Neural progenitor cell (in vitro differentiated cells): ENCODE measurements around the gene STAT3.

Experiments
- EZH2 ChIP-seq: fragments of 200-600 bp; sonication (generic); IDR thresholded peaks from 2 replicates; pipeline ENCODE4 v1.6.1; 2017; ENCODE audit warnings: antibody characterized with exemption, mild to moderate bottlenecking, moderate library complexity
- TF ChIP-seq, protein P1 (sequence below): fragments of 200-600 bp; sonication (generic); IDR thresholded peaks from 2 replicates; pipeline ENCODE4 v1.5.1; 2017; ENCODE audit warnings: antibody characterized with exemption, mild to moderate bottlenecking

DNA sequence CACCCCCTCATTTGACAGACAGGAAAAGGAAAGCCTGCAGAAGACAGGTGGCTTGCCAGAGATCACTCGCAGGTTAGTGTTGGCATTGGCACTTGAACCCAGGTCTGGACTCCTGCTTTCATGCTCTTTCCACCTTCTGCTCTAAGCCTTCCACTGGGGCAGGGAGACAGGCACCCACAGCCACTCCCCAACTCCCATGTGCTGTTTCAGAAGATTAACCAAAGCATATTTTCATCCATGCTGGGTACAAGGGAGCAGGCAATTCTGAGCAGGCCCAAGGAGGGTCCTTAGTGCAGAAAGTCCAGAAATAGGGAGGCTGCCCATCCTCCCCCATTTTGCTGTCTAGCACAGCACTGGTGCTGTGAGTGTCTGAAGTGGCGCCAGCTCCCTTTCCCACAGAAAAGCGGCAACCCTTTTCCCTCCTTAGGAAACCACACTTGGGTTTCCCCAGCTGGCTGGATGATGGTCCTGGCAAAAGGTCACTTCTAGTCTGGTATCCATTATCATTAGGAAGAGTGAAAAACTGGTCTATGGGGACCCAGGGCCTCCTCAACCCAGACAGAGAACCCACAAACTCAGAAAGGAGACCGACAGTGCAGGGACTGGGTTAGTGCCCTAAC is 36.9 kb upstream of the STAT3 start:
- TF ChIP-seq EZH2, result no peak
- TF ChIP-seq, protein P1, sequence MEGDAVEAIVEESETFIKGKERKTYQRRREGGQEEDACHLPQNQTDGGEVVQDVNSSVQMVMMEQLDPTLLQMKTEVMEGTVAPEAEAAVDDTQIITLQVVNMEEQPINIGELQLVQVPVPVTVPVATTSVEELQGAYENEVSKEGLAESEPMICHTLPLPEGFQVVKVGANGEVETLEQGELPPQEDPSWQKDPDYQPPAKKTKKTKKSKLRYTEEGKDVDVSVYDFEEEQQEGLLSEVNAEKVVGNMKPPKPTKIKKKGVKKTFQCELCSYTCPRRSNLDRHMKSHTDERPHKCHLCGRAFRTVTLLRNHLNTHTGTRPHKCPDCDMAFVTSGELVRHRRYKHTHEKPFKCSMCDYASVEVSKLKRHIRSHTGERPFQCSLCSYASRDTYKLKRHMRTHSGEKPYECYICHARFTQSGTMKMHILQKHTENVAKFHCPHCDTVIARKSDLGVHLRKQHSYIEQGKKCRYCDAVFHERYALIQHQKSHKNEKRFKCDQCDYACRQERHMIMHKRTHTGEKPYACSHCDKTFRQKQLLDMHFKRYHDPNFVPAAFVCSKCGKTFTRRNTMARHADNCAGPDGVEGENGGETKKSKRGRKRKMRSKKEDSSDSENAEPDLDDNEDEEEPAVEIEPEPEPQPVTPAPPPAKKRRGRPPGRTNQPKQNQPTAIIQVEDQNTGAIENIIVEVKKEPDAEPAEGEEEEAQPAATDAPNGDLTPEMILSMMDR, result no peak
